CD14-positive monocyte (primary cell): ENCODE data around the gene PWP2. TPM values are rescaled to one million over a fixed set of nuclear protein-coding genes. Genes with fewer than 3 reads are reported as not detected.

Source experiments
- DNase-seq, 3 donors: peaks; one replicate each; pipeline ENCODE4 v3.0.0-alpha.2; 2011 to 2022
- H2AFZ ChIP-seq: 2 replicates; pipeline ENCODE4 v1.6.0; 2012; ENCODE audit warnings: mild to moderate bottlenecking, low read depth, low read length, inconsistent platforms; ENCODE audit not compliant: insufficient read depth, poor library complexity, severe bottlenecking
- H3K27ac ChIP-seq, 2 donors: 1 replicate in 1 of 2; 2 replicates in 1 of 2; pipeline ENCODE4 v1.5.1; 2012 to 2013; ENCODE audit warnings: low read length in 2 of 2, control low read depth in 1 of 2, inconsistent platforms in 1 of 2, low read depth in 1 of 2, mild to moderate bottlenecking in 1 of 2
- H3K27me3 ChIP-seq, 2 donors: one replicate each; pipeline versions ENCODE4 v1.6.0 to v1.6.1; 2011 to 2013; ENCODE audit warnings: low read length in 2 of 2; ENCODE audit not compliant: control insufficient read depth in 2 of 2, insufficient read depth in 2 of 2
- H3K36me3 ChIP-seq, 2 donors: replicated peaks in 1 of 2; 1 replicate in 1 of 2; 2 replicates in 1 of 2; pipeline versions ENCODE4 v1.5.1 to v1.6.1; 2012 to 2013; ENCODE audit warnings: low read length in 2 of 2, control low read depth in 1 of 2, inconsistent platforms in 1 of 2, mild to moderate bottlenecking in 1 of 2; ENCODE audit not compliant: insufficient read depth in 2 of 2, control insufficient read depth in 1 of 2
- H3K4me1 ChIP-seq, 2 donors: 1 replicate in 1 of 2; 2 replicates in 1 of 2; pipeline versions ENCODE4 v1.5.1 to v1.6.1; 2012 to 2013; ENCODE audit warnings: low read length in 2 of 2, control low read depth in 1 of 2, inconsistent platforms in 1 of 2, mild to moderate bottlenecking in 1 of 2, moderate library complexity in 1 of 2; ENCODE audit not compliant: insufficient read depth in 2 of 2, control insufficient read depth in 1 of 2
- H3K4me2 ChIP-seq: replicated peaks from 2 replicates; pipeline ENCODE3; 2012; ENCODE audit warnings: low read length, moderate library complexity, mild to moderate bottlenecking; ENCODE audit not compliant: poor library complexity, severe bottlenecking; ENCODE audit errors: extremely low read depth
- H3K4me3 ChIP-seq, 3 experiments: fragments of 200-600 bp in 1 of 3; sonication (generic) in 1 of 3; replicated peaks in 1 of 3; 1 replicate in 2 of 3; 2 replicates in 1 of 3; pipeline ENCODE4 v1.5.1; 2011 to 2013; ENCODE audit warnings: low read length in 3 of 3, mild to moderate bottlenecking in 3 of 3, control low read depth in 2 of 3, low read depth in 2 of 3, inconsistent platforms in 1 of 3, moderate library complexity in 1 of 3
- H3K79me2 ChIP-seq: 2 replicates; pipeline ENCODE4 v1.6.0; 2012; ENCODE audit warnings: mild to moderate bottlenecking, control low read depth, inconsistent platforms, low read length, moderate library complexity; ENCODE audit not compliant: insufficient read depth
- H3K9ac ChIP-seq: 2 replicates; pipeline ENCODE4 v1.6.0; 2017; ENCODE audit warnings: low read length, mild to moderate bottlenecking; ENCODE audit not compliant: insufficient read depth, poor library complexity, severe bottlenecking
- H3K9me3 ChIP-seq, 2 donors: replicated peaks in 1 of 2; 1 replicate in 1 of 2; 2 replicates in 1 of 2; pipeline versions ENCODE4 v1.5.1 to v1.6.1; 2012 to 2013; ENCODE audit warnings: low read length in 2 of 2, control low read depth in 1 of 2; ENCODE audit not compliant: control insufficient read depth in 1 of 2, insufficient read depth in 1 of 2
- H4K20me1 ChIP-seq: 2 replicates; pipeline ENCODE4 v1.6.0; 2012; ENCODE audit warnings: mild to moderate bottlenecking, low read length, control low read depth, moderate library complexity; ENCODE audit not compliant: insufficient read depth
- H3K27ac Mint-ChIP-seq, 7 donors: one replicate each; pipeline ENCODE4 v1.8.0; 2020; ENCODE audit warnings: mild to moderate bottlenecking in 7 of 7, mixed read lengths in 7 of 7, moderate library complexity in 6 of 7, inconsistent platforms in 2 of 7
- H3K27me3 Mint-ChIP-seq, 3 donors: one replicate each; pipeline ENCODE4 v1.8.0; 2021 to 2022; ENCODE audit warnings: low read depth in 3 of 3, mild to moderate bottlenecking in 3 of 3, mixed read lengths in 3 of 3, moderate library complexity in 3 of 3, inconsistent platforms in 1 of 3
- H3K36me3 Mint-ChIP-seq, 2 donors: one replicate each; pipeline ENCODE4 v1.8.0; 2020; ENCODE audit warnings: mixed read lengths in 2 of 2, inconsistent platforms in 1 of 2, mild to moderate bottlenecking in 1 of 2
- H3K4me1 Mint-ChIP-seq: one replicate; pipeline ENCODE4 v1.8.0; 2020; ENCODE audit warnings: mild to moderate bottlenecking, mixed read lengths
- H3K4me3 Mint-ChIP-seq, 2 donors: one replicate each; pipeline ENCODE4 v1.8.0; 2020; ENCODE audit warnings: mild to moderate bottlenecking in 2 of 2, mixed read lengths in 2 of 2, moderate library complexity in 1 of 2
- H3K9me3 Mint-ChIP-seq, 7 donors: one replicate each; pipeline ENCODE4 v1.8.0; 2020 to 2022; ENCODE audit warnings: mixed read lengths in 7 of 7, mild to moderate bottlenecking in 6 of 7, moderate library complexity in 6 of 7, inconsistent platforms in 2 of 7
- CTCF ChIP-seq: fragments of 200-600 bp; IDR thresholded peaks from one replicate; pipeline ENCODE4 v1.8.0; 2022; ENCODE audit warnings: antibody characterized with exemption, mild to moderate bottlenecking
- WGBS: methylation state at CpG from one replicate; pipeline ENCODE4 v1.1.5; 2013; ENCODE audit warnings: missing lambda C conversion rate; ENCODE audit not compliant: insufficient coverage; 5-methylcytosine and 5-hydroxymethylcytosine counted together
- intact Hi-C, 2 donors: fragments of 100-400 bp; cut with micrococcal nuclease; formaldehyde crosslinking; loops; one replicate each; pipeline versions ENCODE4 v1.15.0 to v1.15.1; 2023
- polyA plus RNA-seq, 3 donors: library from polyadenylated mRNA; depleted of rRNA in 1 of 3; unstranded in 2 of 3; stranded (reverse) in 1 of 3; fragments of 300-500 nt in 2 of 3; fragments of >200 nt in 1 of 3; fragmentation: Illumina TruSeq in 2 of 3; gene quantifications; 1 replicate in 2 of 3; 2 replicates in 1 of 3; pipeline ENCODE4 v1.2.3, GENCODE V29; 2012 to 2021

The PWP2 gene
- polyA plus RNA-seq, 3 donors, result 2.1 to 4.4 (median 4.4) TPM

- H3K27ac ChIP-seq, result no peak overlapping the region
- peaks cover 63% of the 10 kb centered on the region for H4K20me1 ChIP-seq
- no peak for DNase-seq
- H3K4me2 ChIP-seq, result no peak overlapping the region
- no peaks in the 10 kb centered on the region for H3K9me3 ChIP-seq
- H3K36me3 ChIP-seq, result peaks cover 89 to 99% of the 10 kb centered on the region in 2 donors
- peaks cover 0 to 1% (median 1%) of the 10 kb centered on the region in 3 donors for H3K27me3 Mint-ChIP-seq
- WGBS, result 92% methylated on average over 6 of the region's 11 CpGs
- peaks cover 79 to 95% of the 10 kb centered on the region in 2 donors for H3K36me3 Mint-ChIP-seq
- H3K9ac ChIP-seq, result no peak overlapping the region
- no peak overlapping the region for H2AFZ ChIP-seq
- no peaks in the 10 kb centered on the region for H3K4me1 ChIP-seq
- H3K27ac Mint-ChIP-seq, result peak overlapping the region in 1 of 7 donors; percentile 48
- H3K4me3 Mint-ChIP-seq, result no peak overlapping the region
- peaks cover 23% of the 10 kb centered on the region for H3K79me2 ChIP-seq
- H3K9me3 Mint-ChIP-seq, result no peaks in the 10 kb centered on the region
- H3K27me3 ChIP-seq, result no peaks in the 10 kb centered on the region
- H3K4me1 Mint-ChIP-seq, result no peaks in the 10 kb centered on the region
- TF ChIP-seq CTCF, result no peak
- no peak overlapping the region for H3K4me3 ChIP-seq
- intact Hi-C loops, result no loop called here
Measured at GRCh38 chr21:44074315-44074958, 32.8 kb upstream of the PWP2 start.

- H3K27ac ChIP-seq, result no peak overlapping the region
- H3K27me3 ChIP-seq, result no peaks in the 10 kb centered on the region
- no peaks in the 10 kb centered on the region for H3K4me1 ChIP-seq
- 100% methylated on average over 2 of the region's 5 CpGs for WGBS
- intact Hi-C loops, result no loop called here
- peaks cover 89 to 99% of the 10 kb centered on the region in 2 donors for H3K36me3 ChIP-seq
- H3K4me2 ChIP-seq, result no peak overlapping the region
- no peak overlapping the region for H2AFZ ChIP-seq
- H3K27me3 Mint-ChIP-seq, result peaks cover 1 to 2% (median 1%) of the 10 kb centered on the region in 3 donors
- no peak overlapping the region for H3K27ac Mint-ChIP-seq
- no peaks in the 10 kb centered on the region for H3K9me3 ChIP-seq
- no peak for DNase-seq
- H3K4me3 ChIP-seq, result no peak overlapping the region
- no peaks in the 10 kb centered on the region for H3K9me3 Mint-ChIP-seq
- H4K20me1 ChIP-seq, result peaks cover 44% of the 10 kb centered on the region
- H3K9ac ChIP-seq, result no peak overlapping the region
- H3K36me3 Mint-ChIP-seq, result peaks cover 80 to 96% of the 10 kb centered on the region in 2 donors
- no peaks in the 10 kb centered on the region for H3K4me1 Mint-ChIP-seq
- TF ChIP-seq CTCF, result no peak
- H3K4me3 Mint-ChIP-seq, result no peak overlapping the region
- peaks cover 7% of the 10 kb centered on the region for H3K79me2 ChIP-seq
Measured at GRCh38 chr21:44076316-44076715, 30.9 kb upstream of the PWP2 start.
